ENCODE data around the gene NFE2.

Gene NFE2

DNA sequence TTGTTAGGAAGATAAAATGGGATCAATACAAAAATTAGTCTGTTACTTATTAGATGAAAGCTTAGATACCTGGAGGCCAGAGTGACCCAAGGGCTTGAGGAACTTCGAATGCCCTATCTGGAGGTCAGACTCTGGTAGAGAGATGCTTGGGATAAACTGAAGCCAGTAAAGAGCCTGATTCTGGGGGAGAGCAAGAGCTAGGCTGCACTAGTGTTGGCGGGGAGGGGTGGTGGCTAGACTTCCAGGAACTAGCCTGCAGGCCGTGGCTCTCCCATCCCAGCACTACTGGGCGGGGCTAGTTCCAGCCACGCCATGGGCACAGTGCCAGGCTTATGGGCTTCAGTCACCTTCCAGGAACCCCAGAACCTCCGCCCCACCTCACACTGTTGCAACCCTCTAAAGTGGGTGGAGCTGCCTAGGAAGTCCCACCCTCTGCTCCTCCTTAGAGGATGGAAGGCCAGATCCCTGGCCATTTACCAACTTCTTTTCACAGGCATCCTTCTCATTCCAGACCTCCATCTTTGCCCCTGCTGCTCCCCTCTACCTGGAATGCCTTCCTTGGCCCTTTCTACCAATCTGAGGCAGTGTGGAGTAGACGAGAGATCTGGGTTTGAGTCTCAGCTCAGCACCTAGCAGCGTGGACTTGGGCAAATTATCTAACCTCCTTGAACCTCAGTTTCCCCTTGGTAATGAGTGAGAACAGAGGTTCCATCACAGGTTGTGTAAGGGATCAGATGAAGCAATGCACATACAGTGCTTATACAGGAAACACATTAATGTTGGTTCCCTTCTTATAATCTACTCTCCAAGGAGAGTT lies 6.3 kb upstream of the NFE2 start:
- no peak for DNase-seq (ENCODE audit: low read depth, low spot score)

DNA sequence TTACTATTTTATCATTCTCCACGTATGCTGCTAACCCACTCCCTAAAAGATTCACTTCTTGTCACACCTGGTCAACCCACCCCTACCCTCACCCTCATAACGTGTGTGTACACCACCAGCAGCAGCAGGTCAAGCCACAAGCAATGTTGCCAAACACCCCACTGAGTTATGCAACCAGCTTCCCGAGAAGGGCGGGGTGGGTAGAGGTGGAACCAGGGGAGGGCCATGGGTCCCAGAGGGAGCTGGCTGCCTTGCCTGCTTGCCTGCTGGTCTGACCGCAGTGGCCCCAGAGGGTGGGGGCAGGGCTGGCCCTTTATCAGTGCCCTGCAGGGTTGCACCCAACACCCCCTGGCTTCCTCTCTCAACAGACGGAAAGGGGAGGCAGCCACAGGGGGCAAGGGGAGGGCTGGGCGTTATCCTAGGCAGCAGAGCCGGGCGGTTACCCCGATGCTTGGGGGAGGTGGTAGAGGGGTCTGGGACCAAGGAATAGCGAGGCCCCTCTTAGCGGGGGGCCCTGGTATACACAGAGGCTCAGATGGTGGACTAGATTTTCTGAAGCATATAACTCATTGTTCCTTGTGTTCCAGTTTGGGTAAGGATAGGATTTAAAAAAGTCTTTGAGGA lies 3.5 kb upstream of the NFE2 start:
- DNase-seq (ENCODE audit: low read depth, low spot score), result no peak

- no peak for DNase-seq (ENCODE audit: low read depth, low spot score)
Observed at GRCh38 chr12:54303640-54304039, 2.8 kb upstream of the NFE2 start.

DNA sequence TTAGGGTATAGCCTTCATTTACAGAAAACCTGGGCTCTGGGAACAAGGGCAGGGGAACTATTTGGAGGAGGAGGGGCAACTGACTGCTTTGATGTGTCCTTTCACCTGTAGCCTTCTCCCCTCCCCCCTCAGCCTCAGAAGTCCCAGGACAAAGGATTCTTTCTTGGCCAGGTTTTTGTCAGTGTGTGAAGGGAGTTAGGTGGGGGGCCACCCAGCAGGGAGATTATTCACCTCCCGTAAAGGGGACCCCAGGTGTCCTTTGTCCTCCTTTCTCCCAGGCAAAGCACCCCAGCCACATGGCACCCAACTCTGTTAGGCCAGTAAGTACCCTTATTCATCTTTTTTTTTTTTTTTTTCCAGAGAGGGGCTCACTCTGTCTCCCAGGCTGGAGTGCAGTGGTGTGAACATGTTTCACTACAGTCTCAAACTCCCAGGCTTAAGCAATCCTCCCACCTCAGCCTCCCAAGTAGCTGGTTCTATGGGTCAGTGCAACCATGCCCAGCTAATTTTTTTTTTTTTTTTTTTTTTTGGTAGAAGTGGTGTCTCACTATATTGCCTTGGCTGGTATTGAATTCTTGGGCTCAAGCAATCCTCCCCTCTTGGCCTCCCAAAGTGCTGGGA lies 723 bp upstream of the NFE2 start:
- no peak for DNase-seq (ENCODE audit: low read depth, low spot score)

- DNase-seq (ENCODE audit: low read depth, low spot score), result no peak
Observed at GRCh38 chr12:54300225-54300731, 537 bp downstream of the NFE2 start.

- no peak for DNase-seq (ENCODE audit: low read depth, low spot score)
Observed at GRCh38 chr12:54299515-54300224, 1.1 kb downstream of the NFE2 start.

- no peak for DNase-seq (ENCODE audit: low read depth, low spot score)
Observed at GRCh38 chr12:54298904-54299303, 1.9 kb downstream of the NFE2 start.

- DNase-seq (ENCODE audit: low read depth, low spot score), result no peak
Observed at GRCh38 chr12:54296393-54297099, 4.3 kb downstream of the NFE2 start.

DNA sequence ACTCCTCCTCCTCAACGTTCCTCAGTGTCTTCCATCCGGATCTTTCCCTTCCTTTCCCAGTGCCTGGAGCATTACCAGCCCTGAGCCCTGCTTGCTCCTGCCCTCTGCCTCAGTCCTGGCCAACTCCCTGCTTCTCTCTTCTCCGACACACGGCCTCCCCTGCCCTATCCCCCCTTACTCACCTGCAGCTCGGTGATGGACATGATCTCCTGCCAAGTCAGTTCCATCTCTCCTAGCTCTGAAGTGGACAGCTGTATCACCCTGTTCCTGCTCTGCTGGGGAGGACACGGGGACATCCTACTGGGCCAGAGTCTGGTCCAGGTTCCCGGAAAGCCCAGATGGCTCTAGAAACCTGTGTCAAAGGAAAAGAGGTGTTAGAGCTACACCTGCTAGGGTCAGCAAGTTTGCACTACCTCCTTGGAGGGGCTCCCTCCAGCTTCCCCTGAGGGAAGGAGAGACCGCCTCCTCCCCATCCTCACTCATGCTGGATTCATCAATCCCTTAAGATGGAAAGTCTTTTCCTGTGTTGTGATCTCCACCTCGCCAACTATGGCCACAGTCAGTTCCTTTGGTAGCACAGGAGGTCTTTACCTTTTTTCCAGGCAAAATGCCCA lies 5.8 kb downstream of the NFE2 start:
- DNase-seq (ENCODE audit: low read depth, low spot score), result no peak

- no peak for DNase-seq (ENCODE audit: low read depth, low spot score)
Observed at GRCh38 chr12:54294152-54294952, 6.5 kb downstream of the NFE2 start.

GRCh38 chr12:54292931-54293241 lies 7.9 kb downstream of the NFE2 start:
- DNase-seq (ENCODE audit: low read depth, low spot score), result no peak

GRCh38 chr12:54292083-54292930 lies 8.5 kb downstream of the NFE2 start:
- no peak for DNase-seq (ENCODE audit: low read depth, low spot score)

GRCh38 chr12:54287261-54288157 lies 13.3 kb downstream of the NFE2 start:
- no peak for DNase-seq (ENCODE audit: low read depth, low spot score)

DNA sequence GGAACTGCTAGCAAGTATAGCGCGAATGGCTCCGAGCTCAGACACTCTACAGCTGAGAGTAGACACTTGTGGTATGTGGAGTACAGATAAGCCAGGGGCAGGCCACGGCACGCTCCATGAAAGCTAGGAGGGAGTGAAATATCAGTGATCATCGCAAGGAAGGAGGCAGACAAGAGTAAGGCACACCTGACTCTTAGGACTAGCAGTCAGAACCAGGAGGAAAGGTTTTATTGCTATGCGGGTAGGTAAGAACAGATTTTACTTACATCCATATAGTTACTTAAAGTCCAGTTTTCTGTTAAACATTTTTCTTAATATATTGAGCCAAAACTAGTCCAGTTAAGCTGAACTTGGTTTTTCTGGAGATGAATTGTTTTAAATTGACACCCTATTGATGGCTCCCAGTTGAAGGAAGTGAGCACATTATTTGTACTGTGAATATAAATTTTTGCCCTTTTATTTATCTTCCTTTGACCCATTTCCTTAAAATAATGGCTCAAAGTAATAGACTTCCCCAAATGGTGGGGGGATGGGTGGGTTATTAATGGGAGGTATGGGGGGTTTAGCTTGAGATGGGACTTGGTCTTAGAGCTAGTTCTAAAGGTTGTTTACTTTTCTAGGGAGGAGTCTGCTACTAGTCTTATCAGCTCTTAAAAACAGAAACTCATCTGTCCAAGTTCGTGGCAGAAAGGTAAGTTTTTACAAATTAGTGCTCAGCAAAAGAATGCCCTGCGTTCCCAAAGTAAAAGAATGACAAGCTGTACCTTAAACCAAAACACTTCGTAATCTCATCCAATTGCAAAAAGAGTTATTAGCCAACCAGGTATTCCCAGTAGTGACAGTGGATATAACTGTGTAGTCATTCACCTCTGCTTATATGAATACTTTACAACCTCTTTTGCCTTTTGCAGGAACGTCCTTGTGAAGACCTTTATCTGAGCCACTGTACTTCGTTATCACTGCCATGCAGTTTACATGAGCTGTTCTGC lies 14.5 kb downstream of the NFE2 start:
- no peak for DNase-seq (ENCODE audit: low read depth, low spot score)

DNA sequence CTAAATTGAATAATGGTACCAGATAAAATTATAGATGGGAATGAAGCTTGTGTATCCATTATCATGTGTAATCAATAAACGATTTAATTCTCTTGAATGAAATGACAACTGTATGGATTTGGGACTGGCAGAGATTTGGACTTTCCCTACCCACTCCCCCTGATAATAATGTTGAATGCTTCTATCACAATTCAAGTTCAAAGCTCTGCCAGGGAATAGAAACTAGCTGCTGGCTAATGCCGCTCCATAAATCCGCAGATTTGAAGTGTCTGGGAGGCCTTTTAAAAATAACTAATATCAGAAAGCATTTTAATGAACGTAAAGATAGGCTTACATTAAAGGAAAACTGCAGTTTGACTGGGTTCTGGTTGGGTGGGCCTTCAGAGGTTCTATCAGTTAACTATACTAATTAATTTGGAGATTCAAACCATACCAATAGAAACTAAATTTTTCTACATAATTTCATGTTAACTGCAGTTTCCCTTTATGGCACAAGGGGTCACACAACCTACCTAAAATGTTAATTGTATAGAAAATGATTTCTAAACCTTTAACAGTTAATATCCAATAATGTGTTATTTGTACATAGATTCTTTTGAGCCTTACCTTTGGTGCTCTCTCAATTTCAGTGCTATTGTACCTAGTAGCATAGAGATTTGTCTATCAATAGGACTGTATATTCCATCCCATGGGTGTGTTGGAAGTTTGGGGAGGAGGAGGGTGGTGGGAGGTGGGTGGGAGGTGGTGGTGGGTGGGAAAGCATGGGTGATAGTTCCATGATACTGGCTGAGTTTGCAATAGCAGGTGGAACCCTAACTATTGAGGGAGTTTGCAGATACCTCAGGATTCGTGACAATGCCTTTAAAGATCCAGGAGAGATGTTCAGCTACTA lies 15.4 kb downstream of the NFE2 start:
- DNase-seq (ENCODE audit: low read depth, low spot score), result no peak
